GM19324 (cell line): ENCODE data around the gene WWP2.
"Not testable (repeated sequence)": the region's sequence is repeated elsewhere in the genome, so short reads cannot be mapped to it uniquely, and the experiment has no call there.

Source experiments
- ATAC-seq: cut with Tn5 transposase; IDR thresholded peaks from one replicate; pipeline ENCODE4 v1.9.1; 2021; ENCODE audit warnings: mild to moderate bottlenecking, moderate library complexity; ENCODE audit not compliant: unreplicated experiment, low FRiP score

WWP2 gene

GRCh38 chr16:69791391-69791847 is 29.3 kb downstream of the WWP2 start:
- not testable (repeated sequence) for ATAC-seq

DNA sequence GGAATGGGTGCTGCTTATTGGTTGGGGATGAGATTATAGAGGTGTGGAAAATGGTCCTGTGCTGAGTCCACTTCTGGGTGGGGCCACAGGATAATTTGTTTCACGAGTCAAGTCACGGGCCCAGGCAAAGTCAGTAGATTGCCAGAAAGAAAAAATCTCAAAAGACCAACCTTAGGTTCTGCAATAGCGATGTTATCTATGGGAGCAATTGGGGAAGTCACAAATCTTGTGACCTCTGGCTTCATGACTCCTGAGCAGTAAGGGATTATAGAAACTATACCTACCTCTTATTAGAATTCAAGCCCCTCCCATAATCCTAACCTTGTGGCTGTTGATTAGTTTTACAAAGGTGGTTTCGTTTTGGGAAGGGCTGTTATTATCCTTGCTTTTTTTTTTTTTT is 31.4 kb downstream of the WWP2 start:
- no peak for ATAC-seq

GRCh38 chr16:69794486-69794885 is 32.4 kb downstream of the WWP2 start:
- no peak for ATAC-seq

DNA sequence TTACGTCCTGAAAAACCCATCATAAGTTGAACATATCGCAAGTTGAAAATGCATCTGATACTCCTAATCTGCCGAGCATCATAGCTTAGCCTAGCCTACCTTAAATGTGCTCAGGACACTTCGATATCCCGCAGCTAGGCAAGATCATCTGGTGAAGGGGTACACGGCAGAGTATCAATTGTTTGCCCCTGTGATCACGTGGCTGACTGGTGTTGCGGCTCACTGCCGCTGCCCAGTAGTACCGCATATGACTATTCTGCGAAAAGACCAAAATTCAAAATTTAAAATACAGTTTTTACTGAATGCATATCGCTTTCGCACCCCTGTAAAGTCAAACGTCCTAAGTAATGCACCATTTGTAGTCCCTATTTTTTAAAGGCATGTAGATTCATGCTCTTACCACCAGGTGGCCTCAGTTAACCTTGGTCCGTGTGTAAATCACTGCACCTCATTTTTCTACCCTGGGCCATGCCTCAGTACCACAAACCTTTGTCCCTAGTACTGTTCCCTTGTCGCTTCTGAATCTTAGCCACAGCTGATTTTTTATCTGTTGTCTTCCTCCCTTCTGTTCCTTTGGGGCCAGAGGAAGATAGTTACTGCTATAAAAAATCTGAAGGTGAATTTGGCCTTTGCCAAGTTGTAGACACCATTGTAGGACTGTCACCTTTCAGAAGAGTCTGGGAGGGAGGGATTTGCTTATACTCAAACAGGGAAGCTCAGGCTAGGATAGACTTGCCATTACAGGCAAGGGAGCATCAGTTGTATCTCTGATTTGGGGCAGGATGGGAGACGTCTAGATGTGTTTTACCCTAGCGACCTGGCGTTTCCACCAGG is 34.4 kb downstream of the WWP2 start:
- no peak for ATAC-seq

GRCh38 chr16:69798466-69798865 is 36.3 kb downstream of the WWP2 start:
- ATAC-seq = no peak

DNA sequence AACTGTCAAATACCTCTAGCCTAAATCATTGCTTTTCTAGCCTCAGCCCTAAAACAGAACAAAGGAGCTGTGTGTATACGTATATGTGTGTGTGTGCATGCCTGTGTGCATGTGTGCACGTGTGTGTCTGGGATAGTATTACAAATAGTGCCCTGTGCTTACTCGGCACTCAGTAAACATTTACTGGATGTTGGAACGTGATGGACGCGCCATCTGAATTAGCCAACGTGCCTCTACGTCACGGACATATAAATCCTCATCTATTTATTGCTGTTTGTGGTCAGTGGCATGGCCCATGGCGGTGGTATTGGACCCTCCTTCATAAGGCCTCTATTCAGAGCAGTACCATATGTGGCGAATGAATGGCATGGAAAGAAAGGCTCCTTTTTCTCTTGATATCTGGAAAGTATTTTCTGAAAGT is 37.5 kb downstream of the WWP2 start:
- ATAC-seq = no peak

DNA sequence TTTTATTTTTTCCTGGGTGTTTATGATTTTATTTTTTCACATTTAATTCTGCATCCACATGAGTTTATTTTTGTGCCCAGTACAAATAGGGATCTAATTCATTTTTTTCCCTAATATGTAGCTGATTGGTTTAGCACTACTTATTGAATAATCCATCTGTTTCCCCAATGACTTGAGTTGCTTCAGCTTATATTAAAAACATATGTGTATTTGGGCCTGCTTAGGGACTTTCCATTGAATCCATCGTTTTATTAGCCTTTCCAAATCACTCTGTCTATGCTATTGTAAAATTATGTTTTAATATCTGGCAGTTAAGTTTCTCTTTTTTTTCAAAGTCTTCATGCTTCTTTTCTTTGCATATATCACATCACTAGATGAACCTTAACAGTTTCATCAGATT is 42.2 kb downstream of the WWP2 start:
- no peak for ATAC-seq

DNA sequence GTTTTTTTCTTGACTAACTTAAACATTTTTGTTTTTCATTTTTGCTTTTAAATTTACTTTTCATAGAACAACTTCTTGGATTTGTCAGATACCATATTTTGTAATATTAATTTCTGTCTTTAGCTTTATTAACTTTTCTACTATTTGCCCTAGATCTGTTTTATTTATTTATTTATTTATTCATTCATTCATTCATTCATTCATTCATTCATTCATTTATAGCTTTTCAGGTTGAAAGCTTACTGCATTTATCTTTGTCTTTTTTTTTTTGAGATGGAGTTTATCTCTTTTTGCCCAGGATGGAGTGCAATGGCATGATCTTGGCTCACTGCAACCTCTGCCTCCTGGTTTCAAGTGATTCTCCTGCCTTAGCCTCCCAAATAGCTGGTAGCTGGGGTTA is 44.6 kb downstream of the WWP2 start:
- not testable (repeated sequence) for ATAC-seq

DNA sequence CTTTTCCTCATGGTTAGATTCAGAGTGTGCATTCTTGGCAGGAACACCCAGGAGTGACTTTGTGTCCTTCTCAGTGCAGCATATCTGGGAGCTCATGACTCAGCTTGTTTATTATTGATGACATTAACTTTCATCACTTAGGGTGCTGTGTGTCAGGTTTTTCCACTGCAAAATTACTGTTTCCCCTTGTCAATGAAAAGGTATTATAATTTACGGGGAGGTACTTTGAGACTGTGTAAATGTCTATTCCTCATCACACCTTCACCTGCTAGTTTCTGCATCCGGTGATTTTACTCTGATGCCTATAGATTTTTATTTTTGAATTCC is 50.5 kb downstream of the WWP2 start:
- ATAC-seq = no peak

DNA sequence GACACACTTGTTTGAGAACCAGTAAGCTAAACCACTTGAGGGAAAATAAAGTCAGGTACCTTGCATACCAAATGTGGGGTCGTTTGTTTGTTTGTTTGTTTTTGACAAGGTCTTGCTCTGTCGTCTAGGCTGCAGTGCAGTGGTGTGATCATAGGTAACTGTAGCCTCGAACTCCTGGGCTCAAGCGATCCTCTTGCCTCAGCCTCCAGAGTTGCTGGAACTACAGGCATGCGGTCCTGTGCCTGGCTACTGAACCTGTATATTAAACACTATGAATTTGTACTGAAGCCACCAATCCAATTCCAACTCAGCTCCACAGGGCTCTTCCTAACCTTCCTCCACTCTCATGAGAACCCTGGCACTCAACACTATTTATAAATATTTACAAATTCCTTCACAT is 51.9 kb downstream of the WWP2 start:
- ATAC-seq = no peak

DNA sequence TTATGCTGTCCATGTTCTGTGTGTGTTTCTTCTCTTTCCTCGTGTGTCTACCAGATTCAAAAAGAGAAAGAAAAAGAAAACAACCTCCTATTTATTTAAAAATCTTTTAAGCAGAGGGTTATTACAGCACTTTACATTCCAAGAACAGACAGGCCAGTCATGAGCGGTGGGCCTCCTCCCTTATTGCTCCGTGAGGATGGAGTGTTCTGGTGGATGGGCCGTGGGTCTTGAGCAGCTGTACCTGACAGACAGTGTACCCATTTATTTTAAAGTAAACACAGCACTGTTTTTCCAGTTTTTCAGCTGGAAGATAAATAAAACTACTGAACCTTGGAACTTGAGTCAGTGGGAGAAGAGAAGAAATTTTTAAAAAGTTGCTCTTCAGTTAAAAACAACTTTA is 52.4 kb downstream of the WWP2 start:
- no peak for ATAC-seq

- not testable (repeated sequence) for ATAC-seq
Observed at GRCh38 chr16:69815216-69815883, 53.2 kb downstream of the WWP2 start.

GRCh38 chr16:69816996-69817395 is 54.9 kb downstream of the WWP2 start:
- ATAC-seq = no peak

DNA sequence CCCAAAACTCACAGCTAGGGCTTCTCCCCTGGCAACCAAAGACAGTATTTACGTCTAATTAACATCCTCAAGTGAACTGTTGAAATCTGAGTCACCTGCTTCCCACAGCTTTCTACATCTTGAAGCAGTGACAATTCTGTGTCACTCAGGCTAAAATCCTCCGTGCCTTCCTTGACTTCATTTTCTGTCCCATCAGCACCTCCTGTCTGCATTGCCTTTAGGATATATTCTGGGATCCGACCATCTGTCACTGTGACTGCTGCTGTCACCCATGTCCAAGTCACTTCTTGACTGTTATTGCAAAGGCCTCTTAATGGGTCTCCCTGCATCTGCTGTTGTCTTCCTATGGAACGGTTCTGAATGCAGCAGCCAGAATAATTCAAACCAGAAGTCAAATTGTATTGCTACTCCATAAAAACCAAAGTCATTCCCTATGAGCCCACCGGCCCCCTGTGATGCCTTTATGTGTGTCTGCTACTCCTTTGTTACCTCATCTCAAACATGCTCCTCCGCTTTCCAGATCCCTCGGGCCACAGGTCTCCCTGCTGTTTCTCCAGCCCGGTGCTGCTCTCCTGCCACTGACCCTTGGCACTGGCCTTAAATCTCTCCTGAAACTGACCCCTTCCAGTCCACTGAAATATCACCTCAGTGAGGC is 56.9 kb downstream of the WWP2 start:
- no peak for ATAC-seq

- ATAC-seq = no peak
Observed at GRCh38 chr16:69820926-69821541, 58.9 kb downstream of the WWP2 start.

- no peak for ATAC-seq
Observed at GRCh38 chr16:69821844-69822173, 59.7 kb downstream of the WWP2 start.

DNA sequence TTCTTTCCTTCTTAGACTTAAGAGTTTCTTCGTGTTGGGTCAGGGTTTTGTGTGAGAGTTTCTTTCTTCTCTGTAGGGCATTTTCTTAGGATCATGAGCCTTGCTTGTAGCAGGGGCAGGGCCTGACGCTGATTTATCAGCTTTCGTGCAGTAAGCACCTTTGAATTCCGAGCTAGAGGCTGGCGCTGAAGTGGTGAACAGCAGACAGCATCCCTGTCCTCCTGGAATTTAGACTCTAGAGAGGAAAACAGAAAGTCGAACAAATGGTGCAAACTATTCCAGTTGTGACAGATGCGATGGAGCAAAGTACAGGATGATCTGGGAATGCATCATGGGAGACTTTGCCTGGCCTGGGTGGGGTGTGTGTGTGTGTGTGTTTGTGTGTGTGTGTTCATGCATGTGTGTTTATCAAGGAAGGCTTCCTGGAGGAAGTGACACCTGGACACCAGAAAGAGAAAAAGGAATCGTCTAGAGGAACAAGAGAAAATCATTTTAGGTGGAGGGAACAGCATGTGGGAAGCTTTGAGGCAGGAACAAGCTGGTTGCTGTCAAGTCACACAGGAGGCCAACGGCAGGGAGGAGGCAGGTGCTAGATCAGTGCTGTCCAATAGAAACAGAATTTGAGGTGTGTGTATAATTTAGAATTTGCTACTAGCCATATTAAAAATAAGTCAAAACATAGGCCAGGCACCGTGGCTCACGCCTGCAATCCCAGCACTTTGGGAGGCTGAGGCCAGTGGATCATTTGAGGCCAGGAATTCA is 60.2 kb downstream of the WWP2 start:
- ATAC-seq = no peak

- peak; percentile 78 for ATAC-seq
Observed at GRCh38 chr16:69823831-69824563, 61.9 kb downstream of the WWP2 start.

- ATAC-seq = not testable (repeated sequence)
Observed at GRCh38 chr16:69824564-69825142, 62.5 kb downstream of the WWP2 start.
